HG02852 (cell line): ENCODE results near the gene TFDP1.
"Not testable (repeated sequence)": the region's sequence is repeated elsewhere in the genome, so short reads cannot be mapped to it uniquely, and the experiment has no call there.

Experiments
- ATAC-seq: cut with Tn5 transposase; IDR thresholded peaks from one replicate; pipeline ENCODE4 v1.9.1; 2021; ENCODE audit warnings: mild to moderate bottlenecking, moderate library complexity; ENCODE audit not compliant: unreplicated experiment

The TFDP1 gene

GRCh38 chr13:113613789-113614379 is 29.3 kb downstream of the TFDP1 start:
- ATAC-seq = no peak

GRCh38 chr13:113616281-113616906 is 31.8 kb downstream of the TFDP1 start:
- no peak for ATAC-seq

- no peak for ATAC-seq
These were observed 32.6 kb downstream of the TFDP1 start for GRCh38 chr13:113616991-113617749.

GRCh38 chr13:113617961-113618360 is 33.4 kb downstream of the TFDP1 start:
- no peak for ATAC-seq

GRCh38 chr13:113618455-113618854 is 33.9 kb downstream of the TFDP1 start:
- ATAC-seq = no peak

- no peak for ATAC-seq
These were observed 35.7 kb downstream of the TFDP1 start for GRCh38 chr13:113620036-113620796.

GRCh38 chr13:113621046-113621445 is 36.5 kb downstream of the TFDP1 start:
- ATAC-seq = no peak

GRCh38 chr13:113621498-113621897 is 36.9 kb downstream of the TFDP1 start:
- not testable (repeated sequence) for ATAC-seq

- not testable (repeated sequence) for ATAC-seq
These were observed 37.5 kb downstream of the TFDP1 start for GRCh38 chr13:113621986-113622550.

GRCh38 chr13:113622791-113623490 is 38.4 kb downstream of the TFDP1 start:
- no peak for ATAC-seq

- no peak for ATAC-seq
These were observed 39.1 kb downstream of the TFDP1 start for GRCh38 chr13:113623491-113624234.

- no peak for ATAC-seq
These were observed 39.7 kb downstream of the TFDP1 start for GRCh38 chr13:113624235-113624587.

- ATAC-seq = not testable (repeated sequence)
These were observed 40.2 kb downstream of the TFDP1 start for GRCh38 chr13:113624640-113625304.

GRCh38 chr13:113625965-113626721 is 41.6 kb downstream of the TFDP1 start:
- no peak for ATAC-seq

- ATAC-seq = no peak
These were observed 42.6 kb downstream of the TFDP1 start for GRCh38 chr13:113627136-113627535.

GRCh38 chr13:113628291-113629270 is 44.0 kb downstream of the TFDP1 start:
- no peak for ATAC-seq

- ATAC-seq = no peak
These were observed 45.3 kb downstream of the TFDP1 start for GRCh38 chr13:113629866-113630265.
